SH-SY5Y (cell line): ENCODE measurements around the gene FUOM.

Experiments
- GATA2 ChIP-seq: IDR thresholded peaks from 2 replicates; pipeline ENCODE4 v1.6.1; 2011; ENCODE audit warnings: mild to moderate bottlenecking, low read depth, low read length
- GATA3 ChIP-seq: IDR thresholded peaks from 2 replicates; pipeline ENCODE4 v1.6.1; 2011; ENCODE audit warnings: low read depth, mild to moderate bottlenecking, low read length, moderate library complexity

The FUOM gene

DNA sequence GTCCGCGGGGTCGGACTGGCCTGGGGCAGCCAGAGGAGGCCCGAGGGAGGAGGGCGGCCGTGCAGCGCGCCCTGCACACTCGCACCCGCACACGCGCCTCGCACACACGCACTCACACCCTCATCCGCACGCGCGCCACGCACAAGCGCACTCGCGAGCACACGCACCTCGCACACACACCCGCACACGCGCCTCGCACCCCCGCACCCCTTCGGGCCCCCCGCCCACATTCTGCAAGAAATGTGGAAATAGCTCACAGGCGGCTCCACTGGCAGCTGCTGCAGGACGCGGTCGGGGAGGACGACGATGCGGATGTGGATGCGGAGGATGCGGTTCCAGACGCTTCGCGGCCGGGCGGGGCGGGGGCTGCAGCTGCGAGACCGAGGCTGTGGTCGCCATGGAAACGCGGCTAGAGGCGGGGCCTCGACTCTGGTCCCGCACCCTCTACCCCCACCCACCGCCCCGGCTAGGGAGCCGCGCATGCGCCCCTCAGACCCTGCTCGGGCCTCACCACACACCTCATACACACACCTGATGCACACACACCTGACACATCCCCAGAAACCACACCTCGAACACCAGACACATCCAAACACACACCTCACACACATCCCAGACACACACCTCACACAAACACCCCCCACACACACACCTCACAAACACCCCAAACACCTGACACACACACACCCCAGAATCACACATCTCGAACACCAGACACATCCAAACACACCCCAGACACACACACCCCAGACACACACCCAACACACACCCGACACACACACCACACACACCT is 21.0 kb downstream of the FUOM start, which contains the start of gene CALY:
Gene CALY (minus strand): TSS at position 320 of the 793 bp plus-strand sequence. CDS start 7,907 bp downstream, outside the sequence.
- no peak for TF ChIP-seq GATA3
- no peak for TF ChIP-seq GATA2

DNA sequence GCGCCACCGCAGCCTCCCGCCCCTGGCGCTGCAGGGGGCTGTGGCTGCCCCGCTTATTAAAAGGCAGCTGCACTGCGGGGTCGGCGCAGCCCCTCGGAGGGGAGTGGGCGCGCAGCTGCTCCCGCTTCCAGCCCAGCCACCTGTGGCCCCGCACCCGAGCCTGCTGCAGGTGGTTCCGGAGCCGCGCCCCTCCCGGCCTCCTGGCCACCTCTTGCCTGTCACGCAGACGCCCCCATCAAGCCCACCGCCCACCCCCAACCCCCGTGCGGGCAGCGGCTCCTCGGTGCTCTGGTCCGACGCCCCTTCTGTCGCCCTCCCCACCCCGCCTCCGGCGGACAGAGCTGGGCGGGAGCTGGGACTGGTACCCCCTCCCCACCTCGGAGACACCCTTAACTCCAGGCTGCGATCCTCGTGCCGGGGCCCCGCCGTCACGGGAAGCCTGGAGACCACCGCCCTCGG is 21.7 kb downstream of the FUOM start:
- no peak for TF ChIP-seq GATA2
- no peak for TF ChIP-seq GATA3

DNA sequence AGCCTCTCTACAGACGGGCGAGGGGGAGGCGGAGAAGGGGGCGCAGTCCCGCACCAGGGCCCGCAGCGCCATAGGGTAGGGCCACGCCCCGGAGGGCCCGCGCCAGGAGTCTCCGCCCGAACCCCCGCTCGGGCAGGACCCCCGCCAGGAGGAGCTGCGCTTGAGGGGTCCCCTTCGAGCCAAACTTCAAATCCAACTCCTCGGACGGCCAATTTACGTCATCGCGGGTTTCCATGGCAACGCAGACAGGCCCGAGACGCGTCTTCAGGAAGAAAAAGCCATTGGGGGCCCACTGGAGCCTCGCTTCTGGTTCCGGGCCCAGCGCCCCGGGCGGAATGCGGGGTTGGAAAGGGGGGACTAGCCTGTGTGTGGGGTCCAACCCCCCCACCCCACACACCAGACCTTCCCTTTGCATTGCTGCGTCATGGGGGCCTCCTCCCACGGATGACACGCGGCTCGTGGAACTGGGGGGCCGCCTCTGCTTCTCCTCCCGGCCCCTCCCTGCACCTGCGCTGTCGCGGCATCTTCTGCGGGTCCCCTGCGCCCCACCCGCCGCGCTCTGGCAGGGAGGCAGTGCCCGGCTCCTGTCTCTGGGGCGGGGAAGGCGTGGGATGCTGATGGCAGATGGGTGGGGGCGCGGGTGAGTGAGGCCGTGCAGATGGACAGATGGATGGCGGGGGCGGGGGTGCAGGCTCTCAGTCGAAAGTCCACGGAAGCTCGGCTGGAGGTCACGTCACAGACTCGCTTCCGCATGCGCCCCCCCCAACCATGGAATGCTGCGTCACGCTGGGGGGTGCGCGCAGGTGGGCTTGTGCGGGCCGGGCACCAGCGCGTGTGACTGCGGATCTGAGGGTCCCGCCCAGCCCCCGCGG is 22.3 kb downstream of the FUOM start:
- TF ChIP-seq GATA3: no peak
- TF ChIP-seq GATA2: no peak

DNA sequence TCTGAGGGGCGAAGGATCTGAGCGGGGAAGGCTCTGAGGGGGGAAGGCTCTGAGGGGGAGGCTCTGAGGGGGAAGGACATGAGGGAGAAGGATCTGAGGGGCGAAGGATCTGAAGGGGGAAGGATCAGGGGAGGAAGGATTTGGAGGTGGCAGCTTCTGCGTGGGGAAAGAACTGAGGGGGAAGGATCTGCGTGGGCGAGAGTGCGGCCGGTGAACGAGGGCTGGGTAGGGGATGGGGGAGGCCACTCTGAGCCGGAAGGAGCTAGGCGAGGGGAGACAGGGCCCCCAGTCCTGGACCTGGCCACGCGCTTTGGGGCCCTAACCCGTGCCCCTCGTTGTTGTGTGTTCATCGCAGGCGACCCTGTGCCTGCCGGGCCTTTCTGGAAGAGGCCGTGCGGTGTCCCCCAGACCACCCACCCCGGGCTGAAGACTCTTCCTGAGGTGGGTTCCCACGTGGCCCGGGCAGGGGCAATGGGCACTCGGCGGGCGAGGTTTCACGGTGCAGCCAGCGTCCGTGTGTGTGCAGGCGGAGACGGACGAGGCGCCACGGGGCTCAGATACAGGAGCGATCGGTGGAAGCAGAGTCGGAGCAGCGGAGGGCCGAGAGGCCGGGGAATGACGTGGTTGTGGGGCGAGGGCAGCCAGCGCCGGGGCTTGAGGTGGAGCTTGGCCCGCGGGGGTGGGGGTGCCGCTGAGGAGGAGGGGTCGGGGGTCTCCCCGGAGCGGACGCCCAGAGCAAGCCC is 23.1 kb downstream of the FUOM start:
- TF ChIP-seq GATA2 (no peak), GATA3 (no peak)

DNA sequence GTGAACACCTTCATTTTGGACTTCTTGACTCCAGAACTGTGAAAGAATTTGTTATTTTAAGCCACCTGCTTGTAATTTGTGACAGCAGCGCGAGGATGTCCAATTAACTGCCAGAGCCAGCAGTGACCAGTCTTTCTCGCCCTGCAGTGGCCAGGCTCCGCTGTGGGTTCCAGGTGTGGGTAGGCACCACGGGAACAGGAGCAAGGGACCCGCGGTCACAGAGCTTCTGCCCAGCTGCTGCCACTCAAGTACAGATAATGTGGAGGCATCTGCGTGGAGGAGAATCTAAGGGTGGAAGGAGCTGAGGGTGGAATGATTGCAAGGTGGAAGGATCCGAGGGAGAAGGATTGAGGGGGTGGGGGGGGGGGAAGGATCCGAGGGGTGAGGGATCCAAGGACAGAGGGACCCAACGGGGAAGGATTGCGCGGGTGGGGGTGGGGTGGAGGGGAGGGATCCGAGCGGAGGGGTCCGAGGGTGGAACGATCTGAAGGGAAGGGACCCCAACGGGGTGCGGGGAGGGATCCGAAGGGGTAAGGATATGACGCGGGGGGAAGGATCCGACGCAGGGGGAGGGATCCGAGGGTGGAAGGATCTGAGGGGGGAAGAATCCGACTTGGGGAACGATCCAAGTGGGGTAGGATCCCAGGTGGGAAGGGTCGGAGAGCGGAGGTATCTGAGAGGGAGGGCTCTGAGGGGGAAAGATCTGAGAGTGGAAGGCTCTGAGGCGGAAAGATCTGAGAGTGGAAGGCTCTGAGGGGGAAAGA is 24.7 kb downstream of the FUOM start:
- TF ChIP-seq GATA3 (no peak), GATA2 (no peak)

DNA sequence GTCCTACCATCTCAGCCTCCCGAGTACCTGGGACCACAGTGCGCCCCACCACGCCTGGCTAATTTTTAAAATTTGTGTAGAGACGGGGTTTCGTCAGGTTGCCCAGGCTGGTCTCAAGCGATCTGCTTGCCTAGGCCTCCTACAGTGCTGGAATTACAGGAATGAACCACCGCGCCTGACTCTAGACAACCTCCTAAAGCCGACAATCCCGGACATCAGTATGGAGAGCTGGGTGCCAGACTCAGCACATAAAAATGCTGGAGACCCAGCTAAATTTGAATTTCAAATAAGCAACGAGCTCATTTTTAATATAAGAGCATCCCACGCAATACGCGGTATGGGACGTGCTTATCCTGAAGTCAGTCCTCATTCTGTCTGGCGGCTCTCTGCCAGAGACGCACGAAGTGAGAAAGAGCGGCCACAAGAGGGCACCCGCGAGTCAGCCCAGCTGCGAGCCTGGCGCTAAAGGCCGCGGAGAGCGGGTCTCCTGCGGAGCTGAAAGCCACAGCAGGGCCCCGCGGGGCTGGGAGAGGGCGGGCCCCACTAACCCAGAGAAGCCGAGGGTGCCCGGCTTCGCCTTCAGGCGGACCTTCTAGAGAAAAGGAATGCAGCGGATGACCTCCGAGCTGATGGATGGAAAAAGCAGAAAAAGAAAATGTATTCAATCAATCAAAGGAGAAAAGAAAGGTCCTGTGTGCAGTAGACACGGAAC is 28.2 kb downstream of the FUOM start:
- TF ChIP-seq GATA3 (no peak), GATA2 (no peak)

DNA sequence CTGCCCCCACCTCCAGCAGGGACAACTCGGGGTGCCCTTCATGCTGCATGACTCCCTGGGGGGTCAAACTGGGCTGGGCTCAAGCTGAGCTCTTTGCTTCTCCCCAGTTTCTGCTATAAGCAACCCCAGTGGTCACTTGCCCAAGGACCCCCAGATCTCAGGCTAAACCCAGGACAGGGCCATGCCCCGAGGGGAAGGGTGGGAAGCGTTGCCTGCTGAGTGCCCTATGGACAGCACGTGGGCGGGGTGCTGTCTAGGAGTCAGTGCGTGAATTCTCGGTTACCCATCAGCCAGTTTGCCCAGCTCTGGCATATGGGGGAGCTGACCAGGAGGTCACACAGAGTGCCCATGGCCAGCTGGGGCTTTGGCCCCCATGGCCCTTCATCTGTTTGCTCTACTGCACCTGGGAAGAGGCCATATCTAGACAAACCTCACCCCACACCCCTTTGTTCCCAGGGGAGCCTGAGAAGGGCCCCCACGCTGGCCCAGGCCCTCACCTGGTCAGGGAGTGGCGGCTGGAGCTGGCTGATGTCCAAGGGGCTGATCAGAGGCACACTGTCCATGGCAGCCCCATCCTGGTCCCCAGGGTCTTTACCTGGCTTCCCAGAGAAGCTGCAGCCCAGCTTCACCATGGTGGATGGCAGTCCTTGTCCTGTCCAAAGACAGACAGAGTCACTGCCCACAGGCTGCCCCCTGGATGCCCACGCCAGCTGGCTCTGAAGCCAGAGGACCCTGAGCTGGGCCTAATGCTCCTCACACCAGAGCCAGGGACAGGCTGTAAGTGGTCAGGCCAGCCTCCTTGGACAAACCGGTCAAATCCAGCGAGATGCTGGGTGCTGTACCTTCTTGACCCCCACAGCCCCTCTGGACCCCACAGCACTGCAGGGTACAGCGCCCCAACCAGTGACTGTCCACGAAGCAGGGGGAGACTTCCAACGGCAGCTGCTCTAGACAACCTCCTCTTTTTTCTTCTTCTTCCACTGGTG is 29.2 kb downstream of the FUOM start:
- TF ChIP-seq GATA2 (no peak), GATA3 (no peak)

DNA sequence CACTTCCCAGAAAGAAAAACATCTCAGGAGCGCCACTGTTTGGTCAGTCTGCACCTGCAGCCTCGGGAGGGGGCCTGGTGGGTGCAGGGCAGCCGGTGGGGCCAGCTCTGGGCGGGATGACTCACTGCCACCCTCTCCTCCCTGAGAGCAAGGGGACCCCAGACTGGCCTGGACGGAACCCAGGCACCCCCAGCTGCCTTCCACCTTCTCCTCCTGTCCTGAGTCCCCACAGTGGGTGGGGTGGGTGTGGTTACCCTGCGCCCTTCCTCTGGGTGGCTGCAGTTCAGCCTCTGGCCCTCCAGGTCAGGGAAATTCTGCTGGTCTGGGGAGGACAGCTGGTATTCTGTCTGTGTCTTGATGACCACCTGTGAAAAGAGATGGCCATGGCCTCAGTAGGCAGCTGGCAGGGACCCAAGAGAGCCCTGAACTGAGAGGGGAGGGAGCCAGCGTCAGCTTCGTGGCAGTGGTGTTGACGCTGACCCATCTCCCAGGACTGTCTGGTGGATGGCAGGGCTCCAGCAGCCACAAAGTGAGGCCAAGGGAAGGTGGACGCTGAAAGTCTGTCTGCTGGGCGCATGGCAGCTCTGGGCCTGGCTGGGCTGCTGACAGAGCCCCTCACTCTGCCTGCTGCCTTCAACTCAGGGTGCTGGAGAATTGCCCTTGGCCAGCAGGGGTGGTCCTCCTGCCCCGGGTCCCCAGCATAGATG is 30.0 kb downstream of the FUOM start:
- TF ChIP-seq GATA2: no peak
- TF ChIP-seq GATA3: no peak

DNA sequence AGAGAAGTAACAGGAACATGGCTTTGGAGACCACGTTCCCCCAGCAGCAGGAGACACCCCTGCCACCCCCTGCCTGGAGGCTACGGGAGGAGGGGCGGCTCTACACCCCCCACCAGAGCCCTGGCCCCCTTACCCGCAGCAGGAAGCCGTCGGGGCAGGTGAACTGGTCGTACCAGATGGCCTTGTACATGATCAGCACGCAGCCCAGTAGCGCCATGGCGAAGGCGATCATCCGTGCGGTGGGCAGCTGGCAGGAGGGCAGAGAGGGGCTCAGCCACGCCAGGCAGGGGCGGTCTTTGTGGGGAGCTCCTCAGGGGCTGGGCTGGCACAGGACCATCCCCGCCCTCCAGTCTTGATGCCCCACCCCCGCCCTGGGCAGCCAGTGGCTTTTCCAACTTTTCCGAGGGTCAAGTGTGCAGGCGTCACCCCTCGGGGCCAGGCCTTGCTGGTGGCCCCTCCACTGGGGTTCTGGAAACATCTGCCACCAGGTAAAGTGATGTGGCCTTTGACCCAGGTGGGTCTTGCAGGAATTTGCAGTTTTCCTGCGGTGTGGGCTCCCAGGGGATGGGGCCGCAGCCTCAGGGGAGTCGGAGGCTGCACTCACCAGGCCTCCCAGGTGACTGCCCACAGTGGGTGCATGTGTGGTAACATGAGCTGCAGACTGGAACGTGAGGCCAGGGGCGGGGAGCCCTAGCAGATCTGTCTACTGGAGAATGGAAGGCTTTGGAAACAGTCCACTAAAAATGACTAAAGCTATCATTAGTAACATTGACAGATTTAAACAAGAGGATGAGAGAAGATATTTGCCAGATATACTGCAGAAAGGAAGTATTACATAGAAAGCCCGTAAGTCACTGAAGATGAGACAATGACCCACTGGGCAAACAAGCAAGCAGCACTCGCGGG is 30.8 kb downstream of the FUOM start:
- TF ChIP-seq GATA2 (no peak), GATA3 (no peak)

DNA sequence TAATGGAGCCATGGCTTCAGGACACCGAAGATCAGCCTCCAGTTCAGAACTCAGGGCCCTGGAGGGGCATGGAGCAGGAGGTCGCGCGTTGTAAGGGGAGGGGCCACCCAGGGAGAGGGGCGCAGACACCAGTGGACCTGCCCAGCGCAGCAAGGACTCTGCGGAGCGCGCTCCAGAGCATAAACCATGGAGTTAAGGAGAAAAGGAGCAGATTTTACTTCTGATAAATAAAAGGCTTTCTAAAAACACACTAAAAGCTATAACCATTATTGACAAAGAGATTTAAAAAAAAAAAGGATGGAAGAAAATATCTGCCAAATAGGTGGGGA is 31.6 kb downstream of the FUOM start:
- TF ChIP-seq GATA2 (no peak), GATA3 (no peak)
